ENCODE data around the gene VEGFA. TPM values are rescaled to one million over a fixed set of nuclear protein-coding genes. Genes with fewer than 3 reads are reported as not detected.
"Not testable (repeated sequence)": the region's sequence is repeated elsewhere in the genome, so short reads cannot be mapped to it uniquely, and the experiment has no call there.

The VEGFA gene
- polyA plus RNA-seq, 1 donor, result 198 TPM

DNA sequence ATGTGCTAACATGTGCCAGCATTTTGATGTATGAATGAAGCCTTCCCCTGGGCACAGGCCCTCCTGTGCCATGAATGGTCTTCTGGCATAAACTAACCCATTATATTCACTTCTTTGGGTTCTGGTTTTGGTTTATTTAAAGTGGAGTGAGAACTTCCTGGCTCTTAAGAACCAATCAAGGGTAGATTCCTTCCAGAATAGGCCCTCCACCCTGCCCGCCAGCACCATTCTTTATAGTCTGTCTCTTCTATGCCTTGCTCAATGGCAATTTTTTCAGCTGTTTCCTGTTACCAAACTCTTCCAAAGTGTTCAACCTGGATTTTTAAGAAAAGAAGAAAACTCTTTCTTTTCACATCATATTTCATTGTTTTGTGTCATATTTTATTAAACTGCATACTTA is 44.1 kb downstream of the VEGFA start:
- WGBS (ENCODE audit: insufficient coverage, low lambda C conversion rate), result no CpG with 5 or more reads among the region's 1 CpG
- no peak for DNase-seq
- peaks cover 72% of the 10 kb centered on the region for H3K4me1 ChIP-seq (ENCODE audit: control insufficient read depth, insufficient read depth, low read length)
- no peaks in the 10 kb centered on the region for H3K36me3 ChIP-seq (ENCODE audit: control insufficient read depth, insufficient read depth, low read length)
- H3K4me3 ChIP-seq (ENCODE audit: low read length), result no peak overlapping the region
- no peaks in the 10 kb centered on the region for H3K27me3 ChIP-seq (ENCODE audit: control insufficient read depth, insufficient read depth, low read length)
- no peaks in the 10 kb centered on the region for H3K9me3 ChIP-seq (ENCODE audit: control insufficient read depth, low read depth, low read length)
- peak overlapping the region; percentile 74 for H3K27ac ChIP-seq (ENCODE audit: low read length)

DNA sequence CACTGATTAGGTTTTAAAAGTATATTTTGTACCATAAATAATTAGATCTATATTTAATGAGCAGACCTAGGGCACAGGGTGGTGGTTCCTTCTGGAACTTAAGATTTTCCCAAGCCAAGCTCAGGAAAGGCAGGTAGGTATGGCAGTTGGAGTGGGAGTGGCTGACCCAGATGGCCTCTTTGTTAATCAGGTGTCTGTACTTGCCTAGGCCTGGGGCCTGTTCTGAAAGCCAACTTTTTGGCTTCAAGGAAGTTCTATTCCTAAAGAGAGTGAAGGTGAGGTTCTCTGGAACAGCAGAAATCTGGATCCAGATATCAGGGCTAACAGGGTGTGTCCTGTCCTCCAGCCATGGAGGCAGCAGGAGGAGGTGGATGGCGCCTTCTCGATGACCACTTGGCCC is 44.9 kb downstream of the VEGFA start:
- Histone ChIP-seq H3K4me1 (ENCODE audit: control insufficient read depth, insufficient read depth, low read length) (peaks cover 72% of the 10 kb centered on the region), H3K4me3 (ENCODE audit: low read length) (no peak overlapping the region), H3K27me3 (ENCODE audit: control insufficient read depth, insufficient read depth, low read length) (no peaks in the 10 kb centered on the region), H3K9me3 (ENCODE audit: control insufficient read depth, low read depth, low read length) (no peaks in the 10 kb centered on the region), H3K36me3 (ENCODE audit: control insufficient read depth, insufficient read depth, low read length) (no peaks in the 10 kb centered on the region), H3K27ac (ENCODE audit: low read length) (no peak overlapping the region)
- DNase-seq, result no peak
- WGBS (ENCODE audit: insufficient coverage, low lambda C conversion rate), result no CpG with 5 or more reads among the region's 2 CpGs

DNA sequence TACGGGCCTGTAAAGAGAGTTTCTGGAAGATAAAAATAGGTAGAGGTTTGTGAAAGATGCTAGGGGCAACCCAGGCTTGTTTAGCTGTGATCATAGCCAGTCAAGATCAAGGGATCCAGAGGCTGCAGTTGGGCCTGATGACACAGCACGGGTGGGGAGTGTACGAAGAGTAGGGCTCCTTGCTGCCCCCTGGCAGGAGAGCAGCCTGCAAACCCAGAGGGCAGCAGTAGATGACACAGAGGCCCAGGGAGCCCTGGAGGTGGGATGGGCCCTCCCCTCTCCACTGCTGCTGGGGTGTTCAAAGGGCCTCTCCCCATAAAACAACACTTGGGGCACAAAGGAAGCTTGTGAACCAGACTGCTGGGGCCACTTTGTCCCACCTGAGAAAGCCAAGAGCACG is 47.2 kb downstream of the VEGFA start:
- no CpG with 5 or more reads among the region's 4 CpGs for WGBS (ENCODE audit: insufficient coverage, low lambda C conversion rate)
- Histone ChIP-seq H3K36me3 (ENCODE audit: control insufficient read depth, insufficient read depth, low read length) (no peaks in the 10 kb centered on the region), H3K4me1 (ENCODE audit: control insufficient read depth, insufficient read depth, low read length) (peaks cover 58% of the 10 kb centered on the region), H3K4me3 (ENCODE audit: low read length) (no peak overlapping the region), H3K9me3 (ENCODE audit: control insufficient read depth, low read depth, low read length) (no peaks in the 10 kb centered on the region), H3K27me3 (ENCODE audit: control insufficient read depth, insufficient read depth, low read length) (no peaks in the 10 kb centered on the region), H3K27ac (ENCODE audit: low read length) (peak overlapping the region; percentile 21)
- DNase-seq, result peak; percentile 71 to 87

DNA sequence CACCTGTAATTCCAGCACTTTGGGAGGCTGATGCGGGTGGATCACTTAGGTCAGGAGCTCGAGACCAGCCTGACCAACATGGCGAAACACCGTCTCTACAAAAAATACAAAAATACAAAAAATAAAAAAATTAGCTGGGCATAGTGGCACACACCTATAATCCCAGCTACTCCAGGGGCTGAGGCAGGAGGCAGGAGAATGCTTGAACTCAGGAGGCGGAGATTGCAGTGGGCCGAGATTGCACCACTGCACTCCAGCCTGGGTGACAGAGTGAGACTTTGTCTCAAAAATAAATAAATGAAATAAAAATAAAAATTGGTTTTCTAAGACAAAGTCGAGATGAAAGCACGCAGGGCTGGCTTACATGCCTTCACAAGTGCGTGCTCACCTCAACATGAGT is 49.0 kb downstream of the VEGFA start:
- H3K36me3 ChIP-seq (ENCODE audit: control insufficient read depth, insufficient read depth, low read length); H3K4me3 ChIP-seq (ENCODE audit: low read length); H3K9me3 ChIP-seq (ENCODE audit: control insufficient read depth, low read depth, low read length); H3K27ac ChIP-seq (ENCODE audit: low read length); H3K27me3 ChIP-seq (ENCODE audit: control insufficient read depth, insufficient read depth, low read length); DNase-seq: not testable (repeated sequence)
- no CpG with 5 or more reads among the region's 9 CpGs for WGBS (ENCODE audit: insufficient coverage, low lambda C conversion rate)
- peaks cover 63% of the 10 kb centered on the region for H3K4me1 ChIP-seq (ENCODE audit: control insufficient read depth, insufficient read depth, low read length)

DNA sequence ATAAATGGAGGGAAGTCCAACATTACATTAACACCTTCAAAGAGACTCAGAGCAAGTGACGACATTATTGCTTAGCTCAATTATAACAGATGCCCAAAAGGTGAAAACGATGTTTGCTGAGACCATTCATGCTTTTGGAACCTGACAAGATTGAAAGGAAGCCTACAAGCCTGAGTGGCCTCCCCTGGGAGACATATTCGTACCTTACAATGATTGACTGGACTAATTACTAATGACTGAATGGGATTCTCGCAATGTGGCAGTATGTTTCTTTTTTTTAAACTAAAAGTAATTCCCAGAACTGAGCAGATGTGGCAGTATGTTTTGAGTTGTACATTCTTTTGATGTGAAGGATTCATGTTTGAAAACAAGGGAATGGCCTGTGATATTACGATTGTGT is 49.9 kb downstream of the VEGFA start:
- no peak for DNase-seq
- H3K4me1 ChIP-seq (ENCODE audit: control insufficient read depth, insufficient read depth, low read length), result peaks cover 62% of the 10 kb centered on the region
- H3K4me3 ChIP-seq (ENCODE audit: low read length), result no peak overlapping the region
- H3K9me3 ChIP-seq (ENCODE audit: control insufficient read depth, low read depth, low read length), result no peaks in the 10 kb centered on the region
- WGBS (ENCODE audit: insufficient coverage, low lambda C conversion rate), result no CpG with 5 or more reads among the region's 5 CpGs
- H3K27ac ChIP-seq (ENCODE audit: low read length), result no peak overlapping the region
- H3K27me3 ChIP-seq (ENCODE audit: control insufficient read depth, insufficient read depth, low read length), result no peaks in the 10 kb centered on the region
- H3K36me3 ChIP-seq (ENCODE audit: control insufficient read depth, insufficient read depth, low read length), result no peaks in the 10 kb centered on the region

DNA sequence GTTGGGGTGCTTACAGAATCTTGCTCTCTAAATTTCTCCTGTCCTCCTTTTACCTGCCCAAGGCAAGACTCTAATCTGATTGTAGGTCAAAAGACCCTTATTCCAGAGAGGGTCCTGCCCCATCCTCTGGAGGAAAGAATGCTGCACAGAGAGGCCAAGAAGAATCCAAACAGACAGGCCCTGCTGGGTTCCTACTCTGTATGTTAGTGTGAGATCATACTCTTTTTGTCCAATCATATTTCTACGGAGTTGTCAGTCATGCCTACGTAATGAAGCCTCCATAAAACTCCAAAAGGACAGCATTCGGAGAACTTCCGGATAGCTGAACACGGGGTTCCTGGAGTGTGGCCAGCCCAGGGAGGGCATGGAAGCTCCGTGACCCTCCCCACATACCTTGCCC is 50.5 kb downstream of the VEGFA start:
- no peaks in the 10 kb centered on the region for H3K9me3 ChIP-seq (ENCODE audit: control insufficient read depth, low read depth, low read length)
- DNase-seq, result no peak
- H3K36me3 ChIP-seq (ENCODE audit: control insufficient read depth, insufficient read depth, low read length), result no peaks in the 10 kb centered on the region
- no CpG with 5 or more reads among the region's 6 CpGs for WGBS (ENCODE audit: insufficient coverage, low lambda C conversion rate)
- no peak overlapping the region for H3K27ac ChIP-seq (ENCODE audit: low read length)
- no peaks in the 10 kb centered on the region for H3K27me3 ChIP-seq (ENCODE audit: control insufficient read depth, insufficient read depth, low read length)
- H3K4me3 ChIP-seq (ENCODE audit: low read length), result no peak overlapping the region
- peaks cover 64% of the 10 kb centered on the region for H3K4me1 ChIP-seq (ENCODE audit: control insufficient read depth, insufficient read depth, low read length)

DNA sequence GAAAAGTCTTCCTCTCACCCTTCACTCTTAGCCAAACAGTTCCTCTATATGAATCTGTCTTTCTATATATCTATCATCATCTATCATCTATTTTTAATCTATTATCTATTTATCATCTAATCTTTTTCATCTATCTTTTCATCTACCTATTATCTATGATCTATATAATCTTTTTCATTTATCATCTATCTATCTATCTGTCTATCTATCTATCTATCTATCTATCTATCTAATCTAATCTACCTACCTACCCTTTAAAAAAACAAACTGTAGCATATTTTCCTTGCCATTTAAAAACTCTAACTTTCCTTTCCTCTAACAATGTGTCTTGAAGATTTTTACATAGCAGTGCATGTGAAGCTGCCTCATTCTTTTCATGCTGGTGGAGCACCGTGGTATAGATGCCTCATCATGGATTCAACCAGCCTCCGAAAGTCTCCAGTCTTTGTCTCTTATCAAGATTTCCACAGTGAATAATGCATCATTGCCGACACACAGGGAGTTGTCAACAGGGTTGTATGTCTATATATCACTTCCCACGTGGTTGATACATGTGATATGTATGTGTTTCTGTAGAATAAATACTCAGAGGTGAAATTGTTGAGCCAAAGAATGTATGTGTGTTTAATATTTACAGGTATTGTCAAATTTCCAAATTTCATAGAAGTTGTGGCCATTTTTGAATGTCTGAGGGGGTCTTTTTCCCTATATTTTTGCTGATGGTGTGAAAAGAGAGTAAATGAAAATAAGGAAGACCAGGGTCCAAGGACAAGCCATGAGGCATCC is 51.3 kb downstream of the VEGFA start:
- Histone ChIP-seq H3K9me3 (ENCODE audit: control insufficient read depth, low read depth, low read length) (no peaks in the 10 kb centered on the region), H3K4me1 (ENCODE audit: control insufficient read depth, insufficient read depth, low read length) (peaks cover 70% of the 10 kb centered on the region), H3K36me3 (ENCODE audit: control insufficient read depth, insufficient read depth, low read length) (no peaks in the 10 kb centered on the region), H3K27me3 (ENCODE audit: control insufficient read depth, insufficient read depth, low read length) (no peaks in the 10 kb centered on the region), H3K27ac (ENCODE audit: low read length) (no peak overlapping the region), H3K4me3 (ENCODE audit: low read length) (no peak overlapping the region)
- DNase-seq, result no peak
- no CpG with 5 or more reads among the region's 4 CpGs for WGBS (ENCODE audit: insufficient coverage, low lambda C conversion rate)

DNA sequence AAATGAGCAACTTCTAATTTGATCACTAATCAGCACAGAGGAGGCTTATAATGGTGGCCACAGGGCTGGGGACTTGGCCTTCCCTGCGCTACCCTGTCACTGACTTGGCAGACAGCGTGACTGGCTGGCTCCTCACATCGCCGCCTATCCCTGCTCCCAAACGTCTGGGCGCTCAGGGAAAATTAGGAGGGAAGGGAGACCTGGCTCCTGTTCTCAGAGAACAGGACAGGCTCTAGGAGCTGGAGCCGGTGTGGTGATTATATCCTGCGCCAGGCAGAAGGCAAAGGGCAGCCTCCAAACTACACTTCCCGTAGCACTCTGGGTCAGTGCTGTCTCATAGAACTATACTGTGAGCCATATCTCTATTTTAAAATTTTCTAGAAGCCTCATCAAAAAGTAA is 53.4 kb downstream of the VEGFA start:
- DNase-seq, result no peak
- peaks cover 59% of the 10 kb centered on the region for H3K4me1 ChIP-seq (ENCODE audit: control insufficient read depth, insufficient read depth, low read length)
- peak overlapping the region; percentile 85 for H3K27ac ChIP-seq (ENCODE audit: low read length)

DNA sequence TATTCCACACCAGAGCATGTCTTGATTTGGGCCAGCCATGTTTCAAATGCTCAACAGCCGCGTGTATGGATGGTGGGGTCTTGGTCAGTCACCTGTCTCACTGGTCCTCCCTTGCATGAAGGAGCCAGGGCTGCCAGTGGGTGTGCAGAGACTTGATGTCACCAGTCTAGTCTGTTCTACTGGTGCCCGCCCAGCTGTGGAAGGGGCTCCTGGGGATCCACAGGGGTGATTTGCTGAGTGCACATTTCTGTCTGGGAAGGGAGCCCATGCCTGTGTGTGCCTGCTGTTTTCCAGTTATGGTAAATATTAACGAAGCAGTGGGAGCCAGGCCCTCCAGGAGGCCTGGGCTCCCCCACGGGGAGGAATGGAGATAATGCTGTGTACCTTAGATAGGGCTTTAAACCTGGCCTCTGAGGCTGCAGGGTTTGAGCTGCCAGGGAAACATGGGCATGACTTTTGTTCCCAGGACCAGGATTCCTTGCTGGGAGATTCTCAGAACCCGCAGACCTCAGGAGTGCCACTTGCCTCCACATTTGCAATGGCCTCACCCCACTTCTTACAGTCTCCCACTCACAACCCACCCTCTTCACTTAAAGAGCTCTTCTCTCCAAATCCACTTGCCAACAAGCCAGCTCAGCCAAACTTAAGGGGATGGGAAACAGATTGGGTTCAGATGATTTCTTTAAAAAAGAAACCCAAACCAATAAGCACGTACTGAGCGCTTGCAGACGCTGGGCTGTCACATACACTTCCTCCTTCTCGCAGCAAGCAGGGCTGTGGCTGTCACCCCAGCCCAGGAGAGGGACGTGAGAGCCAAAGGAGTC is 54.1 kb downstream of the VEGFA start:
- Histone ChIP-seq H3K4me1 (ENCODE audit: control insufficient read depth, insufficient read depth, low read length) (peaks cover 59% of the 10 kb centered on the region), H3K4me3 (ENCODE audit: low read length) (no peak overlapping the region), H3K27ac (ENCODE audit: low read length) (peak overlapping the region; percentile 85), H3K36me3 (ENCODE audit: control insufficient read depth, insufficient read depth, low read length) (no peaks in the 10 kb centered on the region), H3K9me3 (ENCODE audit: control insufficient read depth, low read depth, low read length) (no peaks in the 10 kb centered on the region), H3K27me3 (ENCODE audit: control insufficient read depth, insufficient read depth, low read length) (no peaks in the 10 kb centered on the region)
- peak; percentile 91 to 96 for DNase-seq
- no CpG with 5 or more reads among the region's 11 CpGs for WGBS (ENCODE audit: insufficient coverage, low lambda C conversion rate)

More for the DNA sequence above, 53.4 kb downstream of the VEGFA start:
- Histone ChIP-seq H3K36me3 (ENCODE audit: control insufficient read depth, insufficient read depth, low read length) (no peaks in the 10 kb centered on the region), H3K27me3 (ENCODE audit: control insufficient read depth, insufficient read depth, low read length) (no peaks in the 10 kb centered on the region), H3K9me3 (ENCODE audit: control insufficient read depth, low read depth, low read length) (no peaks in the 10 kb centered on the region), H3K4me3 (ENCODE audit: low read length) (no peak overlapping the region)
- no CpG with 5 or more reads among the region's 9 CpGs for WGBS (ENCODE audit: insufficient coverage, low lambda C conversion rate)

DNA sequence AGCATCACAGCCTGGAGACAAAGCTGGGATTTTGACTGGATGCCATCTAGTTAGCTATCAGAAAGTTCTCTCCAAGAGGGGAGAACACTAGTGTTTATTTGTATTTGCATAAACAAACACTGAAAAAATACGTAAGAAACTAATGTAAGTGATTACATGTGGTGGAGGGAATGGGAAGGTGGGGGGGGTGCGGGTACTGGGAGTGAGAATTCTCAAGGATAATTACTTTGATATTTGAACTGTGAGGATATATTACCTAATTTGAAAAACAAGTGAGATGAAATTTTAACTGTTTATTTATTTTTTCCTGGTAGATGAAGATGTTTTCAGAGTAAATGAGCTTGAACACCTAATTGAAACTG is 54.7 kb downstream of the VEGFA start:
- H3K4me1 ChIP-seq (ENCODE audit: control insufficient read depth, insufficient read depth, low read length), result peaks cover 55% of the 10 kb centered on the region
- no peaks in the 10 kb centered on the region for H3K36me3 ChIP-seq (ENCODE audit: control insufficient read depth, insufficient read depth, low read length)
- no peak for DNase-seq
- peak overlapping the region; percentile 85 for H3K27ac ChIP-seq (ENCODE audit: low read length)
- WGBS (ENCODE audit: insufficient coverage, low lambda C conversion rate), result 33% methylated on average over 1 of the region's 2 CpGs
- H3K4me3 ChIP-seq (ENCODE audit: low read length), result no peak overlapping the region
- no peaks in the 10 kb centered on the region for H3K27me3 ChIP-seq (ENCODE audit: control insufficient read depth, insufficient read depth, low read length)
- H3K9me3 ChIP-seq (ENCODE audit: control insufficient read depth, low read depth, low read length), result no peaks in the 10 kb centered on the region

All from large intestine (tissue), 3 donors.